DOHH2 (cell line): Measurements from ENCODE around the gene ANKRD2.

Source experiments
- CTCF ChIP-seq: fragments of 200-600 bp; sonication (generic); IDR thresholded peaks from one replicate; pipeline ENCODE4 v1.5.1; 2014; ENCODE audit warnings: antibody characterized with exemption, mild to moderate bottlenecking, low read depth, low read length; ENCODE audit not compliant: poor library complexity, severe bottlenecking
- EZH2phosphoT487 ChIP-seq: fragments of 200-600 bp; sonication (generic); IDR thresholded peaks from 2 replicates; pipeline ENCODE4 v1.6.1; 2017; ENCODE audit warnings: borderline replicate concordance, mild to moderate bottlenecking, antibody characterized with exemption, low read length, moderate library complexity, mixed read lengths

- TF ChIP-seq CTCF = peak; percentile 79
- TF ChIP-seq EZH2phosphoT487 = no peak
Observed at GRCh38 chr10:97534746-97535367, 37.7 kb upstream of the ANKRD2 start.
